ENCODE measurements around the gene FZD7. TPM values are rescaled to one million over a fixed set of nuclear protein-coding genes. Genes with fewer than 3 reads are reported as not detected.

Gene FZD7
- polyA plus RNA-seq, 1 donor (not counting 4 experiments of a cell fraction or from before 2014, with no cell fraction given) = 1.3 TPM

GRCh38 chr2:202017940-202018339, 15.7 kb upstream of the FZD7 start:
- Histone ChIP-seq H3K9me3 (ENCODE audit: control insufficient read depth, low read depth, low read length) (no peaks in the 10 kb centered on the region), H3K79me2 (ENCODE audit: control insufficient read depth, insufficient read depth, low read length) (no peaks in the 10 kb centered on the region), H3K27ac (ENCODE audit: control insufficient read depth, insufficient read depth, low read length) (no peak overlapping the region), H3K9me1 (ENCODE audit: control insufficient read depth, extremely low read depth, insufficient read depth, low read length) (no peaks in the 10 kb centered on the region), H4K20me1 (ENCODE audit: control insufficient read depth, extremely low read depth, insufficient read depth, low read length) (no peaks in the 10 kb centered on the region), H3K36me3 (ENCODE audit: control insufficient read depth in 2 of 2, extremely low read depth in 1 of 2, insufficient read depth in 2 of 2, low read length in 2 of 2) (no peaks in the 10 kb centered on the region), H3K4me3 (ENCODE audit: control insufficient read depth in 2 of 3, extremely low read depth in 1 of 3, insufficient read depth in 2 of 3, low read depth in 1 of 3, low read length in 3 of 3) (no peak overlapping the region), H3K27me3 (ENCODE audit: control insufficient read depth, extremely low read depth, insufficient read depth, low read length) (peaks cover 4% of the 10 kb centered on the region), H3K4me2 (ENCODE audit: control insufficient read depth, extremely low read depth, insufficient read depth, low read depth, low read length) (no peak overlapping the region), H2AFZ (ENCODE audit: control insufficient read depth, low read length) (no peak overlapping the region), H3K4me1 (ENCODE audit: control insufficient read depth, extremely low read depth, insufficient read depth, low read length) (no peaks in the 10 kb centered on the region), H3K9ac (ENCODE audit: control insufficient read depth, extremely low read depth, insufficient read depth, low read length) (no peak overlapping the region)
- dilution Hi-C loops (cut with MboI; ENCODE audit: extremely low pct_ligation_motif_present, low sequenced_read_pairs) = no loop called here
- FAIRE-seq (no peak), DNase-seq (ENCODE audit: low read depth, low spot score) (no peak)
- no peak for TF ChIP-seq EZH2 (IDR thresholded peaks at IDR 0.05; ENCODE audit: low read length)
- no peak for TF ChIP-seq CTCF (optimal IDR thresholded peaks at IDR 0.05 in 1 of 3, IDR thresholded peaks at IDR 0.05 in 1 of 3, conservative IDR thresholded peaks at IDR 0.05 in 1 of 3; ENCODE audit: extremely low read depth in 1 of 3, insufficient read depth in 2 of 3, low read length in 3 of 3)

GRCh38 chr2:202018950-202019349, 14.7 kb upstream of the FZD7 start:
- dilution Hi-C loops (cut with MboI; ENCODE audit: extremely low pct_ligation_motif_present, low sequenced_read_pairs) = no loop called here
- FAIRE-seq (no peak), DNase-seq (ENCODE audit: low read depth, low spot score) (no peak)
- Histone ChIP-seq H3K9me1 (ENCODE audit: control insufficient read depth, extremely low read depth, insufficient read depth, low read length) (no peaks in the 10 kb centered on the region), H2AFZ (ENCODE audit: control insufficient read depth, low read length) (no peak overlapping the region), H3K27me3 (ENCODE audit: control insufficient read depth, extremely low read depth, insufficient read depth, low read length) (peaks cover 4% of the 10 kb centered on the region), H3K4me1 (ENCODE audit: control insufficient read depth, extremely low read depth, insufficient read depth, low read length) (no peaks in the 10 kb centered on the region), H3K27ac (ENCODE audit: control insufficient read depth, insufficient read depth, low read length) (no peak overlapping the region), H3K9ac (ENCODE audit: control insufficient read depth, extremely low read depth, insufficient read depth, low read length) (no peak overlapping the region), H3K79me2 (ENCODE audit: control insufficient read depth, insufficient read depth, low read length) (no peaks in the 10 kb centered on the region), H3K36me3 (ENCODE audit: control insufficient read depth in 2 of 2, extremely low read depth in 1 of 2, insufficient read depth in 2 of 2, low read length in 2 of 2) (no peaks in the 10 kb centered on the region), H3K9me3 (ENCODE audit: control insufficient read depth, low read depth, low read length) (no peaks in the 10 kb centered on the region), H4K20me1 (ENCODE audit: control insufficient read depth, extremely low read depth, insufficient read depth, low read length) (no peaks in the 10 kb centered on the region), H3K4me2 (ENCODE audit: control insufficient read depth, extremely low read depth, insufficient read depth, low read depth, low read length) (no peak overlapping the region), H3K4me3 (ENCODE audit: control insufficient read depth in 2 of 3, extremely low read depth in 1 of 3, insufficient read depth in 2 of 3, low read depth in 1 of 3, low read length in 3 of 3) (no peak overlapping the region)
- TF ChIP-seq EZH2 (IDR thresholded peaks at IDR 0.05; ENCODE audit: low read length) (no peak), CTCF (optimal IDR thresholded peaks at IDR 0.05 in 1 of 3, IDR thresholded peaks at IDR 0.05 in 1 of 3, conservative IDR thresholded peaks at IDR 0.05 in 1 of 3; ENCODE audit: extremely low read depth in 1 of 3, insufficient read depth in 2 of 3, low read length in 3 of 3) (no peak)

Data from keratinocyte (primary cell).